Measurements from ENCODE around the gene ARHGAP10. TPM values are rescaled to one million over a fixed set of nuclear protein-coding genes. Genes with fewer than 3 reads are reported as not detected.

The ARHGAP10 gene
- total RNA-seq, 2 experiments from 2014 or later: 0.11 TPM; not detected in 1

DNA sequence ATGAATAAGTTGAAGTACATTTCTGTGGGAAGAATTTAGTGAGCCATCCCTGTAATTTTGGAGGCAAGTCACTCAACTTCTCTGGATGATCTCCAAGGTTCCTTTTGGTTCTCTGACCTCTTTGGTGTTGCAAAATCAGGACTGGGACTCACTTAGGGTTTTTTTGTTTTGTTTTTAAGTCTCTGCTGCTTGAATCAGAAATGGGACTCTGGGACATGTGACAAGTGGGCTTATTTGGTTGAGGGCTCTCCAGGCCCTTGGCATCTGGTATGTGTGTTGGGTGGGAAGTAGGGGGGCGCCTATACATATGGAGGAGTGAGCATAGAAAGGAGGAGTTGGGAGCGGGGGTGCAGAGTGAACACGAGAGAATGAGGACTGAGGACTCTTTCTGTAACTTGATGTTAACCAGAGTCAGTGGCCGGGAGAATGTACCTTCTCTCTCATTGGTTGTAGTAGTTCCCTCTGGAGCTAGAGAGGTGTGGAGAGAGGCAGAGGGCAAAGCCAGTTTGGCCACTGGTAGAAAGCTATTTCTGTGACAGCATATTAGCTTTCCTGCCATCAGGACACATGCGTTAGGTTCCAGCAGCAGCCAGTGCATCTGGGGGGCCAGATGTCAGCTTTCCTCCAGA is 1.9 kb downstream of the ARHGAP10 start:
- Histone ChIP-seq H3K79me2 (ENCODE audit: insufficient read depth, low read depth, low read length) (no peaks in the 10 kb centered on the region), H3K36me3 (ENCODE audit: insufficient read depth, low read length) (no peaks in the 10 kb centered on the region), H2AFZ (ENCODE audit: low read length) (no peak overlapping the region), H4K20me1 (ENCODE audit: insufficient read depth, low read length) (no peaks in the 10 kb centered on the region), H3K4me1 (ENCODE audit: insufficient read depth, low read length, poor library complexity, severe bottlenecking) (no peaks in the 10 kb centered on the region), H3K4me2 (ENCODE audit: low read length) (no peak overlapping the region), H3K4me3 (ENCODE audit: low read depth, low read length, poor library complexity, severe bottlenecking) (no peak overlapping the region), H3K9me3 (ENCODE audit: low read length) (no peaks in the 10 kb centered on the region), H3K27ac (ENCODE audit: low read depth, low read length, poor library complexity, severe bottlenecking) (no peak overlapping the region), H3K9me2 (ENCODE audit: insufficient read depth, low read length) (no peaks in the 10 kb centered on the region)
- TF ChIP-seq, protein P1, sequence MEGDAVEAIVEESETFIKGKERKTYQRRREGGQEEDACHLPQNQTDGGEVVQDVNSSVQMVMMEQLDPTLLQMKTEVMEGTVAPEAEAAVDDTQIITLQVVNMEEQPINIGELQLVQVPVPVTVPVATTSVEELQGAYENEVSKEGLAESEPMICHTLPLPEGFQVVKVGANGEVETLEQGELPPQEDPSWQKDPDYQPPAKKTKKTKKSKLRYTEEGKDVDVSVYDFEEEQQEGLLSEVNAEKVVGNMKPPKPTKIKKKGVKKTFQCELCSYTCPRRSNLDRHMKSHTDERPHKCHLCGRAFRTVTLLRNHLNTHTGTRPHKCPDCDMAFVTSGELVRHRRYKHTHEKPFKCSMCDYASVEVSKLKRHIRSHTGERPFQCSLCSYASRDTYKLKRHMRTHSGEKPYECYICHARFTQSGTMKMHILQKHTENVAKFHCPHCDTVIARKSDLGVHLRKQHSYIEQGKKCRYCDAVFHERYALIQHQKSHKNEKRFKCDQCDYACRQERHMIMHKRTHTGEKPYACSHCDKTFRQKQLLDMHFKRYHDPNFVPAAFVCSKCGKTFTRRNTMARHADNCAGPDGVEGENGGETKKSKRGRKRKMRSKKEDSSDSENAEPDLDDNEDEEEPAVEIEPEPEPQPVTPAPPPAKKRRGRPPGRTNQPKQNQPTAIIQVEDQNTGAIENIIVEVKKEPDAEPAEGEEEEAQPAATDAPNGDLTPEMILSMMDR (conservative IDR thresholded peaks at IDR 0.05; ENCODE audit: low read length): no peak
- intact Hi-C loops (cut with micrococcal nuclease; ENCODE audit: unreplicated experiment): no loop called here
- CTCF ChIA-PET (ENCODE audit: unreplicated experiment): no interaction called here
- POLR2A ChIA-PET: no interaction called here
- no TSS peak for BruUV-seq (replicated peaks)
- no peak for DNase-seq (ENCODE audit: low spot score)

DNA sequence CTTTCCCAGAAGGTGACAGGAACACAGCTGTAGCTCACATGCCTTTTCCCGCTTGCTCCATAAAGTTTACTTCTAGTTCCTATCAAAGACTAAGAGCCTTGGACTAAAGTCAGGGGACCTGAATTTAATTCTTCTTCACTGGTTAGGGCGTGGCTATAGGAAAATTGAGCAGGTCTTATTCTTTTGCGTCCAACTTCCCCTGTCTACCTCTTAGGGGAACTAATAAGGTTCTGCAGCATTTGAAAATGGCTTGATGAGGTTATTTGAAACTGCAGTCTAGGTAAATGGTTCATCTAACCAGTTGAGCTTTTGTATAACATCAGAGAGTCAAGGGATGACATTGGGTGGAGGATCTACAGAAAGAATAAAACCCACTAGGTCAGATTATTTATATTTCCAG is 2.6 kb downstream of the ARHGAP10 start:
- no peak for TF ChIP-seq EZH2phosphoT487 (IDR thresholded peaks at IDR 0.05; ENCODE audit: borderline replicate concordance, low read depth, low read length)
- TF ChIP-seq, protein P1 (conservative IDR thresholded peaks at IDR 0.05; ENCODE audit: low read length): no peak
- BruUV-seq (replicated peaks): no TSS peak
- no peaks in the 10 kb centered on the region for H3K9me2 ChIP-seq (ENCODE audit: insufficient read depth, low read length)
- intact Hi-C loops (cut with micrococcal nuclease; ENCODE audit: unreplicated experiment): no loop called here
- H3K79me2 ChIP-seq (ENCODE audit: insufficient read depth, low read depth, low read length): no peaks in the 10 kb centered on the region
- no peak overlapping the region for H3K4me3 ChIP-seq (ENCODE audit: low read depth, low read length, poor library complexity, severe bottlenecking)
- H3K36me3 ChIP-seq (ENCODE audit: insufficient read depth, low read length): no peaks in the 10 kb centered on the region
- DNase-seq (ENCODE audit: low spot score): no peak
- H3K9me3 ChIP-seq (ENCODE audit: low read length): no peaks in the 10 kb centered on the region
- no peak overlapping the region for H2AFZ ChIP-seq (ENCODE audit: low read length)
- no peak overlapping the region for H3K27ac ChIP-seq (ENCODE audit: low read depth, low read length, poor library complexity, severe bottlenecking)
- ChIA-PET POLR2A (no interaction called here), CTCF (ENCODE audit: unreplicated experiment) (no interaction called here)
- no peaks in the 10 kb centered on the region for H3K4me1 ChIP-seq (ENCODE audit: insufficient read depth, low read length, poor library complexity, severe bottlenecking)
- H4K20me1 ChIP-seq (ENCODE audit: insufficient read depth, low read length): no peaks in the 10 kb centered on the region
- H3K4me2 ChIP-seq (ENCODE audit: low read length): no peak overlapping the region

DNA sequence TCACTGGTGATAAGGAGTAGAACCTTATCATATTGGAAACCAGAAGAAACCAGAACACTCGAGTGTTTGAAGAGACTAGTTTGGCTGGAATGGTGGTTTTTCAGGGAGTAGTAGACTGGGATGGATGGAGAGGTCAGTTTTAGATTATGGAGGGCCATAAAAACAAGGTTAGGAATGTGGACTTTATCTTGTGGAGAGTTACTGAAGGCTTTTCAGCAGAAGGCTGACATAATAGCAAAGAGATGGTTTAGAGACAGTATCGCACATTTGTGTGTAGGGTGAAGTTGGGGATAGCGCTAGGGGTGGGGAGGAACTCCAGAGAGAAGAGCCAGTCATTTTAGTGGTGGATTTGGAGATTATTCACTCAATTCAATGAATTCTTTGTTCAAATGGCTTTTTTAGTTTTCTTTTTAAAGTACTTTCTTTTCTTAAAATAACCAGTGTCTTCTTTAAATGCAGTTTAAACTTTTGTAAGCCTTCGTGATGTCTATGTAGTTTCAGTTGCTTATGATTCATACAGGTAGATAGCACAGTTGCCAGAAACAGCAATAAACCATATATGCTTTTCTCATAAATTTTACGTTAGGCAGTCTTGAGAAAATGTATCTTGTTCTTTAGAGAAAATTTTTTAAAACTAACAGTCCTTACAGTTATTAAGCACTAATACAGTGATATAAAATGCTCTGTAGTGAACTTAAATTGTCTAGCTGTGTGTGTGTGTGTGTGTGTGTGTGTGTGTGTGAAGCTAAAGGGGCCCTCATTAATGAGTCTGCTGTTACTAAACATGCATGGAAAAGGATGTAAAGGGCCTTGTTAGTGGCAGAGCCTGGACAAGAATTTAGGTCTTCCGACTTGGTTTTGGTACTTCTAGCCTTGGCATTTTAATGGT is 3.8 kb downstream of the ARHGAP10 start:
- no peaks in the 10 kb centered on the region for H3K79me2 ChIP-seq (ENCODE audit: insufficient read depth, low read depth, low read length)
- no peak overlapping the region for H2AFZ ChIP-seq (ENCODE audit: low read length)
- no peaks in the 10 kb centered on the region for H4K20me1 ChIP-seq (ENCODE audit: insufficient read depth, low read length)
- ChIA-PET POLR2A (no interaction called here), CTCF (ENCODE audit: unreplicated experiment) (no interaction called here)
- no peaks in the 10 kb centered on the region for H3K4me1 ChIP-seq (ENCODE audit: insufficient read depth, low read length, poor library complexity, severe bottlenecking)
- BruUV-seq (replicated peaks): no TSS peak
- no peak for TF ChIP-seq EZH2phosphoT487 (IDR thresholded peaks at IDR 0.05; ENCODE audit: borderline replicate concordance, low read depth, low read length)
- TF ChIP-seq, protein P1 (conservative IDR thresholded peaks at IDR 0.05; ENCODE audit: low read length): no peak
- H3K9me2 ChIP-seq (ENCODE audit: insufficient read depth, low read length): no peaks in the 10 kb centered on the region
- no peak overlapping the region for H3K4me2 ChIP-seq (ENCODE audit: low read length)
- intact Hi-C loops (cut with micrococcal nuclease; ENCODE audit: unreplicated experiment): no loop called here
- DNase-seq (ENCODE audit: low spot score): no peak
- no peak overlapping the region for H3K27ac ChIP-seq (ENCODE audit: low read depth, low read length, poor library complexity, severe bottlenecking)
- H3K9me3 ChIP-seq (ENCODE audit: low read length): no peaks in the 10 kb centered on the region
- no peaks in the 10 kb centered on the region for H3K36me3 ChIP-seq (ENCODE audit: insufficient read depth, low read length)
- H3K4me3 ChIP-seq (ENCODE audit: low read depth, low read length, poor library complexity, severe bottlenecking): no peak overlapping the region
